ENCODE data around the gene UBE2L6.

The UBE2L6 gene

GRCh38 chr11:57530215-57530595 lies 37.3 kb downstream of the UBE2L6 start:
- no peak for DNase-seq (ENCODE audit: low spot score)

GRCh38 chr11:57529012-57529411 lies 38.5 kb downstream of the UBE2L6 start:
- DNase-seq (ENCODE audit: low spot score), result no peak

- peak; percentile 61 for DNase-seq (ENCODE audit: low spot score)
Measured at GRCh38 chr11:57527056-57527631, 40.3 kb downstream of the UBE2L6 start.

DNA sequence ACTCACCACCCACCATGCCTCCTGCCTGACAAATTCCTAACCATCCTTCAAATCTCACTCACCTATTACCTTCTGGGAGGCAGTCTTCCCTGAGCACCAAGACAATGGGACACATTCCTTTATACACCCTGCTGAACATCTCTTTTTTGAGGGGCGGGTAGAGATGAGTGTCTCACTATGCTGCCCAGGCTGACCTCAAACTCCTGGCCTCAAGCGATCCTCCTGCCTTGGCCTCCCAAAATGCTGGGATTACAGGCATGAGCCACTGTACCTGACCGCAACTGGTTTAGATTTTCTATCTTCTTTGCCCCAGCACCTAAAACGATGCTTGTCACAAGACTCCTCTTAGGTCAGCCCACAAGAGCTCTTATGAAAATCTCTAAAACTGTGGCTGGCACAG lies 44.1 kb downstream of the UBE2L6 start:
- no peak for DNase-seq (ENCODE audit: low spot score)

DNA sequence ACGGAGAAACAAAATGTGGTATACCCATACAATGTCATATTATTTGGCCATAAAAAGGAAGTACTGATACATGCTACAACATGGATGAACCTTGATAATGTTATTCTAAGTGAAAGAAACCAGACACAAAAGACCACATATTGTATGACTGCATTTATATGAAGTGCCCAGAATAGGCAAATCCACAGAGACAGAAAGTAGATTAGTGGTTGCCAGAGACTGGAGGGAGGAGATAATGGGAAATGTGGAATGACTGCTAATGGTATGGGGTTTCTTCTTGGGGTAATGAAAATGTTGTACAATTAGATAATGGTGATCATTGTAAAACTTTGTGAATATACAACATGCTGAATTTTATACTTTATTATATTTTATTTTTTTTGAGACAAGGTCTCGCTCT lies 46.4 kb downstream of the UBE2L6 start:
- DNase-seq (ENCODE audit: low spot score), result no peak

DNA sequence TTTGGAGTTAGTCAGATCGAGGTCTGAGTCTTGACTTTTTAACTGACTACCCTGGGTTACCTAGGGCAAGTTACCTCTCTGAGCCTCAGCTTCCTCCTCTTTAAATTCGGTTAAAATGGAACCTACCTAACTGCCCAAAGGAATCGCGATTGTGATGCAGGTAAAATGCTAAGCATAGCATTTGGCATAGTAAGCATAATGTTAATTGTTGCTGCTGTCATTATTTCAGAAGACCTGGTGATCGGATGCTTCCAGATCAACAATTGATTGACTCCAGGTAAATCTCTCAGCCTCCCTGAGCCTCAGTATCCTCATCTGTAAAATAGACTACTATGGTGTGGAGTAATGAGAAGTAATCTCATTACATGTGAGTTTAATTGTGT lies 51.4 kb downstream of the UBE2L6 start:
- no peak for DNase-seq (ENCODE audit: low spot score)

GRCh38 chr11:57515332-57516060 lies 52.0 kb downstream of the UBE2L6 start, which contains the start of gene SLC43A1:
Gene SLC43A1 (minus strand): TSS chr11:57515702. CDS start chr11:57514111, 1,591 bp downstream.
- peak; percentile 57 for DNase-seq (ENCODE audit: low spot score)

DNA sequence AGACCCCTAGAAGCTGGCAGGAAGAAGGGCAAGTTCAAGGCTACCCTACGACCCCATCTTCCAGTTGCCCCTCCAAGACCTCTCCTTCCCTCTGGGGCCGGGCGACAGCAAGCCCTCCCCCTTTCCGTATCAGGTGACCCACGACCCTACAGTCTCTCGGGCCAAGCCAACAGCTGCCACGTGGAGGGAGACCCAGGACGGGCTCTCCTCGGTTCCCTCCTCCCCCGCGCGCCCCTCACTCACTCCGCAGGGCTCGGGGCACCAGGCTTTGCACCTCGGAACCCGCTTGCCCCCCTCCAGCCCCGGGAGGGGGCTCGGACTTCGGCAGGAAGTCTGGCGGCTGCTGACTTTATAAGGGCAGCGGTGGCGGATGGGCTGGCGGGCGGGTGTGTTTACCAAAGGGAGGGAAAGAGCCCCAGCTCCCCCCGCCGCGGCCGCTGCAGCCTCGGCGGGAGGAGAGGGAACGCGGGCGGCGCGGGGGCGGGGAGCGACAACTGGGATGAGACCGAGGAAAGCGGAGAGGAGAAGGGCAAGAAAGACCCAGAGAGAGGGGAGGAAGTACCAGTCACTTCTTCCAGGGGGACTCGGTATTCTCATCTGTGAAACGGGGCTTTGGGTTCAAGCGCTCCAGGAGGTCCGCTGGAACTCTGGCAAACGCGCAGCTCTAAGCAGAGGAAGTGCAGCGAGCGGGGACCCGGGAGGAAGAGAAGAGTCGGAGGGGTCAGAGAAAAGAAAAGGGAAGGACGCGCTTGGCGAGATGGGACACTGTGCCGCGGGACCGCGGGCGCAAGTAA lies 52.7 kb downstream of the UBE2L6 start:
- DNase-seq (ENCODE audit: low spot score), result no peak

- no peak for DNase-seq (ENCODE audit: low spot score)
Measured at GRCh38 chr11:57513911-57514537, 53.4 kb downstream of the UBE2L6 start.

DNA sequence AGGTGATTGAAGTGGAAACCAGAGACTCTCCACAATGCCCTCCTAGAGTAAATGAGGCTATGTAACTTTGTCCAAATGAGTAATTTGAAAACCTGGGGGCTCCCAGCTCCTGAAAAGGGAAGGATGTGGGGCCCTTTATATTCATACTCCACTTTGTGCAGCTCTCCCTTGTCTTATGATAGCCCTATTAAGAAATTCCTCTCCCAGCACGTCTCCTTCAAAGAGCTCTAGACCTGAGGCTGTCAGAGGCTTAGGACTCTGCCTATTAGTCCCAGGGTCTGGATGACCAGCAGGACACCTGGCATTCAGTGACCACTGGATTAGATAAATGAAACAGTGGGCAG lies 54.0 kb downstream of the UBE2L6 start:
- DNase-seq (ENCODE audit: low spot score), result no peak

- no peak for DNase-seq (ENCODE audit: low spot score)
Measured at GRCh38 chr11:57512646-57513451, 54.6 kb downstream of the UBE2L6 start.

DNA sequence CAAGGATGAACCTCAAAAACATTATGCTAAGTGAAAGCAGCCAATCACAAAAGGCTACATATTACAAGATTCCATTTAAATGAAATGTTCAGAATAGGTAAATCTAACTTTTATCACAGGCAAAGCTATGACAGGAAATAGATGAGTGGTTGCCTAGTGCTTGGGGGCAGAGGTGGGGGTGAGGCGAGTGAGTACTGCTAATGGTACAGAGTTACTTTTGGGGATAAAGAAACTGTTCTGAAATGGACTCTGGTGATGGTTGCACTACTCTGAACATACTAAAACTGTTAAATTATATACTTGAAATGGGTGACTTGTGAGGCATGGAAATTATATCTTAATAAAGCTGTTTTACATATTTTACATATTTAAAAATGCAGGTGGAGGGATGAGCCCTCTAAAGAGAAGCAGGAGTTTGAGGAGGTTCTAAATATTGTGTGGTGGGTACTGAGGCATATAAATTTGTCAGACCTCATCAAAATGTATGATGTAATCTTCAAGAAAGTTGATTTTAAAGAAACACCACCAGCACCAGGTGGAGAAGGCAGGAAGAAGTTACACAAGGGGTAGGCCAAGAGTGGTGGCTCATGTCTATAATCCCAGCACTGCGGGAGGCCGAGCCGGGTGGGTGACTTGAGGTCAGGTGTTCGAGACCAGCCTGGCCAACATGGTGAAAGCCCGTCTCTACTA lies 55.6 kb downstream of the UBE2L6 start:
- no peak for DNase-seq (ENCODE audit: low spot score)

DNA sequence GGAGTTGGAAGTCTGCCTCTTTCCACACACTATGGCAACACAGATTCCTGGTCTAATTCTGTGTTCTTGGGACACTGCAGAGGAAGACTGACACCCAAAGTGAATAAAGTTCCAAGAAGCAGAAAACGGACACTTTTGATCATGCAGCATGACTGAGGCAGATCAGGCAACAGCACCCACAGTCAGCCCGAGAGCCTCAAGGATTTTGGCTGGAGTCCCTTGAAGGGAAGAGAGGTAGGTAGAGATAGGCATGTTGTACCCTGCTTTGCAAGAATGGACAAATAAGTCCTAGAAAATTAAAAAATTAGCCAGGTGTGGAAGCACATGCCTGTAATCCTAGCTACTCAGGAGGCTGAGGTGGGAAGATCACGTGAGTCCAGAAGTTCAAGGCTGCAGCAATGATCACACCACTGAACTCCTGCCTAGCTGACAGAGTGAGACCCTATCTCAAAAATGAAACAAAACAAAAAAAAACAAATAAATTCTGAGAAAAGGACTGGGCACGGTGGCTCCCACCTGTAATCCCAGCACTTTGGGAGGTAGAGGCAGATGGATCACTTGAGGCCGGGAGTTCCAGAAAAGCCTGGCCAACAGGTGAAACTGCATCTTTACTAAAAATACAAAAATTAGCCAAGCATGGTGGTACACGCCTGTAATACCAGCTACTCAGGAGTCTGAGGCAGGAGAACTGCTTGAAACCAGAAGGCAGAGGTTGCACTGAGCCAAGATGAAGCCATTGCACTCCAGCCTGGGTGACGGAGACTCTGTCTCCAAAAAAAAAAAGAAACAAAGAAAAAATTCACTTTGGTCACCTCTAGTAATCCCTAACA lies 58.9 kb downstream of the UBE2L6 start:
- DNase-seq (ENCODE audit: low spot score), result no peak

- no peak for DNase-seq (ENCODE audit: low spot score)
Measured at GRCh38 chr11:57506522-57506921, 61.0 kb downstream of the UBE2L6 start.

- DNase-seq (ENCODE audit: low spot score), result no peak
Measured at GRCh38 chr11:57504511-57504910, 63.0 kb downstream of the UBE2L6 start.

DNA sequence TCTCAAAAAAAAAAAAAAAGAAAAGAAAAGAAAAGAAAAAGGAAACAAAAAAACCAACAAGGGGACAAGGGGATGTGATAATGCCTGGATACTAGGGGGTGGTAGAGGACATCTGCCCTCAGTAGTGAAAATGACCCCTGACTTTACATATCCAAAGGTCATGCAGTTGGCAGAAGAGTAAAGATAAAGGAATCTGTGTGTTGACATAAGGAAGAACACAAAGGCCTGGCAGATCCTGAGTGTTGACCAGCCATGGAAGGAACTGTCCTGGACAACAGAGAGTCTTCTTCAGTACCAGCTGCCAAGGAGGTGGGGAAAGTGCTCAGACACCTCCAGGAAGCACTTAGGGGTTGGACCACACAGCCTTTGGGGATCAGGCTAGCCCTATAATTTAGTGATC lies 64.6 kb downstream of the UBE2L6 start:
- DNase-seq (ENCODE audit: low spot score), result no peak

GRCh38 chr11:57502376-57502775 lies 65.1 kb downstream of the UBE2L6 start:
- no peak for DNase-seq (ENCODE audit: low spot score)

GRCh38 chr11:57501953-57502352 lies 65.5 kb downstream of the UBE2L6 start:
- no peak for DNase-seq (ENCODE audit: low spot score)

Measured in LoVo (cell line).